Hepatocyte (in vitro differentiated cells): ENCODE measurements around the gene LIPJ. TPM values are rescaled to one million over a fixed set of nuclear protein-coding genes. Genes with fewer than 3 reads are reported as not detected.

Experiments
- DNase-seq: peaks from one replicate; pipeline ENCODE4 v3.0.0-alpha.2; 2016; ENCODE audit warnings: low spot score
- H2AFZ ChIP-seq: fragments of 200-600 bp; sonication (generic); 2 replicates; pipeline ENCODE4 v1.6.0; 2016; ENCODE audit warnings: antibody characterized with exemption, mild to moderate bottlenecking
- H3K27ac ChIP-seq: fragments of 200-600 bp; sonication (generic); 2 replicates; pipeline ENCODE4 v1.5.1; 2016; ENCODE audit warnings: mild to moderate bottlenecking
- H3K27me3 ChIP-seq: fragments of 200-600 bp; sonication (generic); 2 replicates; pipeline ENCODE4 v1.6.1; 2016
- H3K36me3 ChIP-seq: fragments of 200-600 bp; sonication (generic); replicated peaks from 2 replicates; pipeline ENCODE4 v1.5.1; 2016; ENCODE audit warnings: low read depth; ENCODE audit not compliant: insufficient read depth
- H3K4me1 ChIP-seq: fragments of 200-600 bp; sonication (generic); 2 replicates; pipeline ENCODE4 v1.5.1; 2016; ENCODE audit warnings: mild to moderate bottlenecking, moderate library complexity; ENCODE audit not compliant: insufficient read depth
- H3K4me2 ChIP-seq: fragments of 200-600 bp; sonication (generic); 2 replicates; pipeline ENCODE4 v1.6.0; 2016
- H3K4me3 ChIP-seq: fragments of 200-600 bp; sonication (generic); 2 replicates; pipeline ENCODE4 v1.5.1; 2016; ENCODE audit warnings: mild to moderate bottlenecking
- H3K79me2 ChIP-seq: fragments of 200-600 bp; sonication (generic); 2 replicates; pipeline ENCODE4 v1.6.0; 2017; ENCODE audit warnings: mild to moderate bottlenecking
- H3K9me2 ChIP-seq: fragments of 200-600 bp; sonication (generic); replicated peaks from 2 replicates; pipeline ENCODE4 v1.6.0; 2017; ENCODE audit warnings: mild to moderate bottlenecking; ENCODE audit not compliant: insufficient read depth
- H3K9me3 ChIP-seq: fragments of 200-600 bp; sonication (generic); 2 replicates; pipeline ENCODE4 v1.5.1; 2016; ENCODE audit warnings: low read depth, mild to moderate bottlenecking
- H4K20me1 ChIP-seq: fragments of 200-600 bp; sonication (generic); 2 replicates; pipeline ENCODE4 v1.6.0; 2016; ENCODE audit warnings: mild to moderate bottlenecking; ENCODE audit not compliant: insufficient read depth, poor library complexity, severe bottlenecking
- EZH2 ChIP-seq: fragments of 200-600 bp; sonication (generic); IDR thresholded peaks from 2 replicates; pipeline ENCODE4 v1.6.1; 2016; ENCODE audit warnings: antibody characterized with exemption, mild to moderate bottlenecking, borderline replicate concordance
- EZH2phosphoT487 ChIP-seq: fragments of 200-600 bp; sonication (generic); IDR thresholded peaks from one replicate; pipeline ENCODE4 v1.6.1; 2018; ENCODE audit warnings: antibody characterized with exemption, mild to moderate bottlenecking, low read depth, moderate library complexity; ENCODE audit not compliant: unreplicated experiment, severe bottlenecking
- WGBS: methylation state at CpG from one replicate; pipeline ENCODE4 v1.1.6; 2016; ENCODE audit warnings: low lambda C conversion rate; ENCODE audit errors: missing lambda C conversion rate; 5-methylcytosine and 5-hydroxymethylcytosine counted together
- polyA plus RNA-seq: library from polyadenylated mRNA; unstranded; fragments of >200 nt; fragmentation: Nextera tagmentation; extraction: Ambion mirVana; gene quantifications from 2 replicates; pipeline ENCODE4 v1.2.1, GENCODE V29; 2016
- total RNA-seq: library from RNA; depleted of rRNA; stranded (reverse); fragments of >200 nt; gene quantifications from 2 replicates; pipeline ENCODE4 v1.2.3, GENCODE V29; 2014
- TF ChIP-seq, protein P1 (sequence below): fragments of 200-600 bp; sonication (generic); IDR thresholded peaks from 2 replicates; pipeline ENCODE4 v1.5.1; 2016; ENCODE audit warnings: antibody characterized with exemption, mild to moderate bottlenecking; ENCODE audit not compliant: poor library complexity

Gene LIPJ
- total and polyA plus RNA-seq, 2 experiments from 2014 or later, result 0.17 TPM; not detected in 1

DNA sequence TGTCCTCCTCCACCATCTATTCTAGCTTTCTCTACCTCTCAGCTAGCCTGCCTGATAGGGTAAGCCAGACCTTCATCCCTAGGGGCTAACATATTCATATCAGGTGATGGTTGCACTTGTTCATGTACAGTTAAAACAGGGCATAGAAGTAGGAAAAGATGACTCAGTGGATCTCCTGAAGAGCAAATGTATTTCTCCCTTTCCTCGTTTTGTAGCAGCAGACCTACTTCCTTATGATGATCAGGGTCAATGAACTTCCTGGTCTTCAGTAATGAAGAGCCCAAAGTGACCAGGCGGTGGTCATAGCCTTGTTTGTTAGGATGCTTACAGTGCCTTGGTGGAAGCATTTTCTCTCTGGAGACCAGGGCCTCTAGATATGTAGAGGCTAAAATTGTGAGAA is 6.3 kb downstream of the LIPJ start:
- WGBS, result 87% methylated on average over 2 of the region's 2 CpGs

DNA sequence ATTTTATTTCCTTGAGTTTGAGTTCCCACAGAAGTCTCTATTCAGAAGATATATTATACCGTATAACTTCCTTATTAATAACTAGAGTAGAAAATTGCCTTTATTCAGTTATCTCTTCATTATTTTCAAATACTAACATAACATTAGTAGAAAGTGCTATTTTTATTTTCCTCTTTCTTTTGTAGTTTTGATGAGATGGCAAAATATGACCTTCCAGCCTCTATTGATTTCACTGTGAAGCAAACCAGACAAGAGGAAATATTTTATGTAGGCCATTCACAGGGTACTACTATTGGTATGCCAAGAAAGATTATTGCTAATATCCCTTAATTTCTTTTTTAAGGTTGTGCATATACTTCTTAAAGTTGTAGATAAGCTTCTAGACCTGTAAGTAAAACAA is 7.9 kb downstream of the LIPJ start:
- WGBS, result 92% methylated on average over 1 of the region's 1 CpG

More for the DNA sequence above, 6.3 kb downstream of the LIPJ start:
- Histone ChIP-seq H2AFZ (no peak overlapping the region), H3K27me3 (no peaks in the 10 kb centered on the region), H3K9me3 (no peaks in the 10 kb centered on the region), H3K27ac (no peak overlapping the region), H4K20me1 (no peaks in the 10 kb centered on the region), H3K4me1 (no peaks in the 10 kb centered on the region), H3K9me2 (no peaks in the 10 kb centered on the region), H3K36me3 (no peaks in the 10 kb centered on the region), H3K4me2 (no peak overlapping the region), H3K79me2 (no peaks in the 10 kb centered on the region), H3K4me3 (no peak overlapping the region)
- no peak for DNase-seq
- TF ChIP-seq EZH2, result no peak
- TF ChIP-seq EZH2phosphoT487, result no peak
- TF ChIP-seq, protein P1, sequence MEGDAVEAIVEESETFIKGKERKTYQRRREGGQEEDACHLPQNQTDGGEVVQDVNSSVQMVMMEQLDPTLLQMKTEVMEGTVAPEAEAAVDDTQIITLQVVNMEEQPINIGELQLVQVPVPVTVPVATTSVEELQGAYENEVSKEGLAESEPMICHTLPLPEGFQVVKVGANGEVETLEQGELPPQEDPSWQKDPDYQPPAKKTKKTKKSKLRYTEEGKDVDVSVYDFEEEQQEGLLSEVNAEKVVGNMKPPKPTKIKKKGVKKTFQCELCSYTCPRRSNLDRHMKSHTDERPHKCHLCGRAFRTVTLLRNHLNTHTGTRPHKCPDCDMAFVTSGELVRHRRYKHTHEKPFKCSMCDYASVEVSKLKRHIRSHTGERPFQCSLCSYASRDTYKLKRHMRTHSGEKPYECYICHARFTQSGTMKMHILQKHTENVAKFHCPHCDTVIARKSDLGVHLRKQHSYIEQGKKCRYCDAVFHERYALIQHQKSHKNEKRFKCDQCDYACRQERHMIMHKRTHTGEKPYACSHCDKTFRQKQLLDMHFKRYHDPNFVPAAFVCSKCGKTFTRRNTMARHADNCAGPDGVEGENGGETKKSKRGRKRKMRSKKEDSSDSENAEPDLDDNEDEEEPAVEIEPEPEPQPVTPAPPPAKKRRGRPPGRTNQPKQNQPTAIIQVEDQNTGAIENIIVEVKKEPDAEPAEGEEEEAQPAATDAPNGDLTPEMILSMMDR, result no peak

DNA sequence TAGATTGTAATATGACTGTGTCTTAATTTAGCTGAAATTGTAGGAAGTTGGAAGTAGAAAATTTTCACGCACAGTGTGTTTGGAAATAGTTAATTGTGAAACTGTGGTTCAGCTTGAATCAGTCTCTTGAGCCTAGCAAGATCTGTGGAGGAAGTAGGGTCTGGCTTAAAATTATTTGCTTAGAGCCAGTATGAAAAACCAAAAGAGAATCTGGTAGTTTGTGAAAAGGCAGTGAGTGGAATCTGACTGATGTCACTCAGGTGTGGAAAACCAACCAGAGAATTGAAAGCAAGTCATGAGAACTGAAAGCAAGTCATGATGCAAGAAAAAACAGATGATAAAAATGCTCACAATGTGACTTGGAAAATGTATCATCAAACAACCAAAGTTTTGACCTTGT is 11.5 kb downstream of the LIPJ start:
- TF ChIP-seq, protein P1, result no peak
- TF ChIP-seq EZH2phosphoT487 (no peak), EZH2 (no peak)
- Histone ChIP-seq H4K20me1 (no peaks in the 10 kb centered on the region), H3K9me3 (no peaks in the 10 kb centered on the region)

More for the DNA sequence above, 7.9 kb downstream of the LIPJ start:
- Histone ChIP-seq H4K20me1 (no peaks in the 10 kb centered on the region), H3K36me3 (no peaks in the 10 kb centered on the region), H3K9me2 (no peaks in the 10 kb centered on the region), H3K4me1 (no peaks in the 10 kb centered on the region), H3K4me3 (no peak overlapping the region), H3K9me3 (no peaks in the 10 kb centered on the region), H3K4me2 (no peak overlapping the region), H3K79me2 (no peaks in the 10 kb centered on the region), H3K27ac (no peak overlapping the region), H3K27me3 (no peaks in the 10 kb centered on the region), H2AFZ (no peak overlapping the region)
- no peak for DNase-seq
- TF ChIP-seq, protein P1, result no peak
- TF ChIP-seq EZH2 (no peak), EZH2phosphoT487 (no peak)

More for the DNA sequence above, 11.5 kb downstream of the LIPJ start:
- DNase-seq, result no peak
- Histone ChIP-seq H3K9me2 (no peaks in the 10 kb centered on the region), H3K36me3 (no peaks in the 10 kb centered on the region), H3K79me2 (no peaks in the 10 kb centered on the region), H3K4me2 (no peak overlapping the region), H3K27ac (no peak overlapping the region), H3K27me3 (no peaks in the 10 kb centered on the region), H3K4me1 (no peaks in the 10 kb centered on the region), H2AFZ (no peak overlapping the region), H3K4me3 (no peak overlapping the region)
- 85% methylated on average over 1 of the region's 1 CpG for WGBS
